C4-2B (cell line): ENCODE measurements around the gene MYO1E.

Experiments
- ZFX ChIP-seq: fragments of 450-650 bp; IDR thresholded peaks from 2 replicates; pipeline ENCODE4 v1.6.1; 2017
- TF ChIP-seq, protein P1 (sequence below): fragments of 450-650 bp; conservative IDR thresholded peaks from 2 replicates; pipeline ENCODE4 v1.5.1; 2017; ENCODE audit warnings: mild to moderate bottlenecking

DNA sequence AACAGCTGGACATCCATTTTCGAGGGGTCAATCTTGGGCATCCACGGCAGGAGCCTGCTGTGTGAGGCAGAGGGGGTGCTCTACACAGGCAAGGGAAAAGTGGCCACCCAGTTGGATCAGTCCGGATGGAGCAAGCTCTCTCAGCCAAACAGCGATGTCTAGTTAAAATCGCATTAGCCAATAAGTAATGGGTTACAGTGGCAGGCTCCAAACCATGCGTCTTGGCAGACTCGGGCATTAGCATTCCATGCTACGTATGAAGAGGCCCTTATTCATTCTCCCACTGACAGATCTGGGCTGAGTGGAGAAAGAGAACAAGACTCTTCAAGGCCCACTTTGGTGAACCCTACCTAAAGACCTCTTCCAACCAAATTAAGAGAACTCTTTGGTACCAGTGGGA, 218.4 kb downstream of the MYO1E start:
- TF ChIP-seq, protein P1, sequence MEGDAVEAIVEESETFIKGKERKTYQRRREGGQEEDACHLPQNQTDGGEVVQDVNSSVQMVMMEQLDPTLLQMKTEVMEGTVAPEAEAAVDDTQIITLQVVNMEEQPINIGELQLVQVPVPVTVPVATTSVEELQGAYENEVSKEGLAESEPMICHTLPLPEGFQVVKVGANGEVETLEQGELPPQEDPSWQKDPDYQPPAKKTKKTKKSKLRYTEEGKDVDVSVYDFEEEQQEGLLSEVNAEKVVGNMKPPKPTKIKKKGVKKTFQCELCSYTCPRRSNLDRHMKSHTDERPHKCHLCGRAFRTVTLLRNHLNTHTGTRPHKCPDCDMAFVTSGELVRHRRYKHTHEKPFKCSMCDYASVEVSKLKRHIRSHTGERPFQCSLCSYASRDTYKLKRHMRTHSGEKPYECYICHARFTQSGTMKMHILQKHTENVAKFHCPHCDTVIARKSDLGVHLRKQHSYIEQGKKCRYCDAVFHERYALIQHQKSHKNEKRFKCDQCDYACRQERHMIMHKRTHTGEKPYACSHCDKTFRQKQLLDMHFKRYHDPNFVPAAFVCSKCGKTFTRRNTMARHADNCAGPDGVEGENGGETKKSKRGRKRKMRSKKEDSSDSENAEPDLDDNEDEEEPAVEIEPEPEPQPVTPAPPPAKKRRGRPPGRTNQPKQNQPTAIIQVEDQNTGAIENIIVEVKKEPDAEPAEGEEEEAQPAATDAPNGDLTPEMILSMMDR, result no peak
- TF ChIP-seq ZFX, result no peak
